B cell (primary cell): Measurements from ENCODE around the gene GRPR.

Source experiments
- CTCF ChIP-seq: fragments of 200-600 bp; IDR thresholded peaks from one replicate; pipeline ENCODE4 v1.8.0; 2022; ENCODE audit warnings: antibody characterized with exemption, mild to moderate bottlenecking
- EZH2 ChIP-seq: IDR thresholded peaks from 2 replicates; pipeline ENCODE4 v1.6.1; 2012; ENCODE audit warnings: borderline replicate concordance, low read depth, mild to moderate bottlenecking, moderate library complexity, low read length; ENCODE audit not compliant: insufficient read depth, poor library complexity, severe bottlenecking

GRCh38 chrX:16103625-16104024, 19.7 kb upstream of the GRPR start:
- no peak for TF ChIP-seq CTCF
- TF ChIP-seq EZH2: no peak
